H1 (cell line): ENCODE measurements around the gene MFSD2B. TPM values are rescaled to one million over a fixed set of nuclear protein-coding genes. Genes with fewer than 3 reads are reported as not detected.

Experiments used
- JUND ChIP-seq: IDR thresholded peaks from 2 replicates; pipeline ENCODE4 v1.6.1; 2011; ENCODE audit warnings: mild to moderate bottlenecking, improper control_type of control experiment, low read length
- RFX5 ChIP-seq: IDR thresholded peaks from 2 replicates; pipeline ENCODE4 v1.6.1; 2011; ENCODE audit warnings: low read depth, low read length, improper control_type of control experiment, borderline replicate concordance
- polyA plus RNA-seq, 7 experiments: library from polyadenylated mRNA; depleted of rRNA in 3 of 7; stranded (reverse) in 5 of 7; unstranded in 2 of 7; fragments of >200 nt in 5 of 7; fragments of 200-250 nt in 2 of 7; gene quantifications; 1 replicate in 5 of 7; 2 replicates in 1 of 7; 4 replicates in 1 of 7; pipeline versions ENCODE4 v1.2.1 to v1.2.3, GENCODE V29; 2011 to 2013; ENCODE audit warnings: missing spikeins in 2 of 7, mixed read lengths in 2 of 7
- total RNA-seq: library from RNA; stranded (reverse); fragmentation: NEBNext Ultra II Directional; extraction: Animal tissue kit (Norgen Biotek cat#: 25700); gene quantifications from 2 replicates; pipeline ENCODE4 v1.2.1, GENCODE V29; 2021

MFSD2B gene
- total and polyA plus RNA-seq, 2 of the 8 experiments (the other 6 are each of a cell fraction or from before 2014, with no cell fraction given) = 0.33 to 0.48 TPM

GRCh38 chr2:24052951-24053350 lies 43.1 kb downstream of the MFSD2B start (continued):
- TF ChIP-seq JUND (no peak), RFX5 (no peak)
